Duodenal mucosa (tissue), 2 donors: ENCODE results near the gene ELOA.
"Not testable (repeated sequence)": the region's sequence is repeated elsewhere in the genome, so short reads cannot be mapped to it uniquely, and the experiment has no call there.

ENCODE experiments used
- H3K27ac ChIP-seq: one replicate; pipeline ENCODE4 v1.7.0; 2013; ENCODE audit warnings: low read depth, low read length
- H3K27me3 ChIP-seq, 2 donors: one replicate each; pipeline ENCODE4 v1.7.0; 2013; ENCODE audit warnings: low read length in 2 of 2, control low read depth in 1 of 2; ENCODE audit not compliant: insufficient read depth in 2 of 2, control insufficient read depth in 1 of 2
- H3K36me3 ChIP-seq, 2 donors: one replicate each; pipeline ENCODE4 v1.7.0; 2013; ENCODE audit warnings: low read length in 2 of 2, control low read depth in 1 of 2; ENCODE audit not compliant: insufficient read depth in 2 of 2, control insufficient read depth in 1 of 2
- H3K4me1 ChIP-seq, 2 donors: one replicate each; pipeline ENCODE4 v1.7.0; 2013; ENCODE audit warnings: low read length in 2 of 2, control low read depth in 1 of 2; ENCODE audit not compliant: insufficient read depth in 2 of 2, control insufficient read depth in 1 of 2
- H3K4me3 ChIP-seq, 2 donors: one replicate each; pipeline ENCODE4 v1.7.0; 2013; ENCODE audit warnings: low read length in 2 of 2, low read depth in 1 of 2
- H3K9ac ChIP-seq, 2 donors: one replicate each; pipeline ENCODE4 v1.7.0; 2013; ENCODE audit warnings: low read length in 2 of 2, low read depth in 1 of 2
- H3K9me3 ChIP-seq, 2 donors: one replicate each; pipeline ENCODE4 v1.7.0; 2013; ENCODE audit warnings: low read length in 2 of 2, control low read depth in 1 of 2; ENCODE audit not compliant: control insufficient read depth in 1 of 2

The ELOA gene

DNA sequence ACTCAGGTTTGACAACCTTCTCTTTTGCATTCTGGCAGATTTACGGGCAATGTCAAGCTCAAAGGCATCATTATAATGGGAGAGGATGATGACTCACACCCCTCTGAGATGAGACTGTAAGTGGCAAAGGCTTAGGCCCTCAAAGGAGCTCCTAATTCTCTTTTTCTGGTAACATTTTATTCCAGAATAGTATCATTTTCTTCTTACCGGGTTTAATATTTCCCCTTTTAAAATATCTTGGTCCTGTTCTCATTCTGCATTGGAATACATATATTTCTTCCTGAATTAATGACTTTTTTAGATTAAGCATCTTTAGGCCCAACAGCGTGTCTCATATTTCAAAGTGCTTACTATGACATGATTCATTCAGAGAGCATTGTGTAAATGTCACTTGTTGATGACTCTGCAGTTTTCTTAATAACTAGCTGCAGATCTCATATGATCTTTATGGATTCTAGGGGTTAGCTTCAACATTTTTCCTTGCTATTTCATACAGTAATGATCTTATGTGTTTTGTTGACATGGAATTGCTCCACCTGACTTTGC, 36.6 kb downstream of the ELOA start:
- Histone ChIP-seq H3K4me1 (peaks cover 15 to 23% of the 10 kb centered on the region in 2 donors), H3K27ac (no peak overlapping the region), H3K27me3 (no peaks in the 10 kb centered on the region), H3K9me3 (no peaks in the 10 kb centered on the region), H3K9ac (no peak overlapping the region), H3K4me3 (peak overlapping the region; percentile 94 to 99), H3K36me3 (peaks cover 0 to 21% of the 10 kb centered on the region in 2 donors)

DNA sequence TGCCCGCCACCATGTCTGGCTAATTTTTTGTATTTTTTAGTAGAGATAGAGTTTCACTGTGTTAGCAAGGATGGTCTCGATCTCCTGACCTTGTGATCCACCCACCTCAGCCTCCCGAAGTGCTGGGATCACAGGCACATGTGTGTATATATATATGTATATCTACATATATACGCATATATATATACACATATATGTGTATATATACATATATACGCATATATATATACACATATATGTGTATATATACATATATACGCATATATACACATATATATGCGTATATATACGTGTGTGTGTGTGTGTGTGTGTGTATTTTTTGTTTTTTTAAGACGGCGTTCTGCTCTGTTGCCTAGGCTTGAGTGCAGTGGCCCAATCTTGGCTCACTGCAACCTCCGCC, 39.9 kb downstream of the ELOA start:
- not testable (repeated sequence) for H3K9me3 ChIP-seq, H3K4me3 ChIP-seq, H3K27me3 ChIP-seq, H3K27ac ChIP-seq, H3K9ac ChIP-seq
- Histone ChIP-seq H3K36me3 (peaks cover 8 to 50% of the 10 kb centered on the region in 2 donors), H3K4me1 (peaks cover 14 to 15% of the 10 kb centered on the region in 2 donors)

DNA sequence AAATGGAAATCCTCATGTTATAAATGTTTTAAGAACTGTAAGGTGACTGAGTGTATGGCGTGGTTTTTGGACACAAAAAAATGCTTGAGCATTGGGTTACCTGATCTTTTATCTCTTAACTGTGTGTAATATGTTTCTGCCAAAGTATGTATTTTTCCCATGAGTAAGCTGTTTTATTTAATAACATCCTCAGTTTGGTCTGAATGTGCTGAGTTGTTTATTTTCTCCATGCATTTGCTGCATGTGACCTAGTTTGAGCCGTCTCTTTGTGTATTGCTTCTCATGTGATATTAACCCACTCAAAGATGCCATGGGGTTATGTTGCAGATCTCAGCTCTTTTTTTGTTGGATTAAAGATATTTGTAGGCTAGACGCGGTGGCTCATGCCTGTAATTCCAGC, 41.6 kb downstream of the ELOA start:
- peaks cover 8 to 50% of the 10 kb centered on the region in 2 donors for H3K36me3 ChIP-seq
- H3K27ac ChIP-seq, result no peak overlapping the region
- peaks cover 2 to 4% of the 10 kb centered on the region in 2 donors for H3K4me1 ChIP-seq
- no peak overlapping the region for H3K4me3 ChIP-seq
- H3K27me3 ChIP-seq, result no peaks in the 10 kb centered on the region
- no peaks in the 10 kb centered on the region for H3K9me3 ChIP-seq
- no peak overlapping the region for H3K9ac ChIP-seq

DNA sequence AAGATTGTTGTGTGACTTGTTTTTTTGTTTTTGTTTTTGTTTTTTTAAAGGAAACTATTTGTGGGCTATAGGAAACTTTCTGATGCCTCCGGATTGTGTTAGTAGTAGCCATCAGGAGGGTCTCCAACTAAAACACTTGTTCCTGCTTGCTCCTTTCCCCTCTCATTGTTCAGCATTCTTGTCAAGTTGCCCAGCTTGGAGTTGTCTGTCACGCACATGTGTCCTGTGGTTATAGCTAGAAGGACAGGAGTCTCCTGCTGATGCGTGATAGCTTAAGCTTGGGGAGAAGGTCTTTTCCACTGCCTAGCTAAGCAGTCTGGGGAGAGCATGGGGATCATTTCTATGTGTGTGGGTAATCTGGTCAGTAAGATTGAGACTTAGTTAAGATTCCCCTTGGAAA, 44.4 kb downstream of the ELOA start:
- Histone ChIP-seq H3K36me3 (peaks cover 8 to 41% of the 10 kb centered on the region in 2 donors), H3K27me3 (no peaks in the 10 kb centered on the region)

DNA sequence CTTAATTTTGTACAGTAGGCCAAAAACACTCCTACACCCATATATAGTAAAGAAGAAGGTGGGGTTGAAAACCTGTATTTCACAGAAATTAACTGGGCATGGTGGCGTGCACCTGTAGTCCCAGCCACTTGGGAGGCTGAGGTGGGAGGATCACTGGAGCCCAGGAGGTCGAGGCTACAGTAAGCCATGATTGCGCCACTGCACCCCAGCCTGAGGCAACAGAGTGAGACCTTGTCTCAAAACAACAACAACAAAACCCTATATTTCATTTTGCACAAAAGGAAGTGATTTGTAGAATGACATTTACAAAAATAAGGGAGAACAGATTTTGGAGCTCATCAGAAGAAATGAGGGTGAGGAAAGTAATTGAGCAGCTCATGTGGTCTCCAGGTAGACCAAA, 45.4 kb downstream of the ELOA start:
- Histone ChIP-seq H3K9me3 (no peaks in the 10 kb centered on the region), H3K9ac (no peak overlapping the region), H3K27ac (no peak overlapping the region), H3K27me3 (no peaks in the 10 kb centered on the region), H3K4me3 (no peak overlapping the region), H3K36me3 (peaks cover 8 to 37% of the 10 kb centered on the region in 2 donors), H3K4me1 (peaks cover 16 to 29% of the 10 kb centered on the region in 2 donors)

More for the DNA sequence above, 44.4 kb downstream of the ELOA start:
- Histone ChIP-seq H3K9me3 (no peaks in the 10 kb centered on the region), H3K4me1 (peaks cover 12 to 20% of the 10 kb centered on the region in 2 donors), H3K9ac (no peak overlapping the region), H3K27ac (no peak overlapping the region), H3K4me3 (no peak overlapping the region)

DNA sequence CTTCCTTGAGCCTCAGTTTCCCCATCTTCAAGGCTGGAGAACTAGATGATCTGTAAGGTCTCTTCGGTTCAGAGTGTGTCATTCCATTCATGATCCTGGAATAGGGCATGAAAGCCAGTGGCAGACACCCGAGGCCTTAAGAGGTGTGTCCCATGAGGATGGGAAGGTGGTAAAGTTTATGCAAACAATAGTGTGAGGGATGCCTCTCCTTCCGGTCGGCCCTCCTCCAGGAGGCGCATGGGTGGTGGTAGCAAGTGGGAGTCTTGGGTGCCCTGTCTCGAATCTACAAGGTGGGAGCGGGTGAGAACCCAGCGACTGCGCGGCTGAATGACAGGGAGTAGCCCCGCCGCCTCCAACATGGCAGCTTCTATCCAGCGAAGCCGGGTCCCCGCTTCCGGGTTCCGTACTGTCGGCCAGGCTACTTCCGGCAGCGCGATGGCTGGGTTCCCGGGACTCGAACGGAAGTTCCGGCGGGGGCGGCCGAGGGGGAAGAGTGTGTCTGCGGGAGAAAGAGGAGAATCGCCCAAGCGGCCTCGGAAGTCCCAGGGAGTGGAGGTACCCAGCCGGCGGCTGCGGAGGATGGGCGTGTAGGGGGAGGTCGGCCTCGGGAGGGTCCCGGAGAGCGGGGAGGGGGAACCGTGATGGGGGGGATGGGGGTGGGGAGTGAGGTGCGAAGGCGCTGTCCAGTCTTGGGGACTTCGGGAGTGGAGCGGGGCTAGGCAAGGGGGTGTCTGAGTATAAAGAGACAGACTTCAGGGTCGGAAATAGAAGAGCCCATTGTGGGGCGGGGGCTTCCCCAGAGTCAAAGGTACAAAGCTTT, 47.6 kb downstream of the ELOA start, which contains the start of gene LYPLA2:
Gene LYPLA2 (plus strand): TSS at position 450 of the 820 bp plus-strand sequence. CDS start 1,538 bp downstream, outside the sequence.
- Histone ChIP-seq H3K27ac (no peak within 1 kb of the TSS), H3K9me3 (no peaks in the 10 kb centered on the region), H3K9ac (peak within 1 kb of the TSS; percentile 85 to 94), H3K27me3 (no peaks in the 10 kb centered on the region), H3K4me3 (peak within 1 kb of the TSS; percentile 91 to 97), H3K36me3 (peaks cover 9 to 30% of the 10 kb centered on the region in 2 donors), H3K4me1 (peaks cover 16 to 29% of the 10 kb centered on the region in 2 donors)

DNA sequence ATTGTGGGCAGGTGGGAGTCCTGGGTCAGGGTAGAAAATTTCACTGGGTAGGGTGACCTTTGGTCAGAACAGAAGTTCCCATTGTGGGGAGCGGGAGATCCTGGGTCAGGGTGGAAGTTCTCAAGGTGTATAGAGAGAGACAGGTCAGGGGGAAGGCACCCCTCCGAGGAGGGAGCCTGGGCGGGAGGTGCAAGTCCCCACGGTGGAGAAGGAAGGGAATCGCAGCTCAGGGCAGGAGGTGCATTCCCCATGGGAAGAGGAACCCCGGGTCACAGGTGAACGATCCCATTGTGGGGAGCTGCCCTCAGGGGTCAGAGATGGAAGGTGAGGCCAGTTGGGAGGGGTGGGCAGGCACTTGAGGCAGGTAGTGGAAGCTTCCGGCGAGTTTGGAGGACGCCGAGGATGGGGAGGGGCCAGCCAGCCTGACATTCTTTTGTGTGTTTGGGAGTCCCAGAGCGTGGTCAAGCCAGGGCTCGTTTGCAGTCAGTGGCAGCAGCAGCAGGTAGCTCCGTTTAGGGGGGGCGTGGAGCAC, 48.3 kb downstream of the ELOA start:
- H3K4me1 ChIP-seq, result peaks cover 18 to 31% of the 10 kb centered on the region in 2 donors
- H3K9ac ChIP-seq, result peak overlapping the region; percentile 85 to 94
- H3K27me3 ChIP-seq, result no peaks in the 10 kb centered on the region
- peaks cover 6 to 29% of the 10 kb centered on the region in 2 donors for H3K36me3 ChIP-seq
- H3K9me3 ChIP-seq, result no peaks in the 10 kb centered on the region
- peak overlapping the region; percentile 91 to 97 for H3K4me3 ChIP-seq
- no peak overlapping the region for H3K27ac ChIP-seq

DNA sequence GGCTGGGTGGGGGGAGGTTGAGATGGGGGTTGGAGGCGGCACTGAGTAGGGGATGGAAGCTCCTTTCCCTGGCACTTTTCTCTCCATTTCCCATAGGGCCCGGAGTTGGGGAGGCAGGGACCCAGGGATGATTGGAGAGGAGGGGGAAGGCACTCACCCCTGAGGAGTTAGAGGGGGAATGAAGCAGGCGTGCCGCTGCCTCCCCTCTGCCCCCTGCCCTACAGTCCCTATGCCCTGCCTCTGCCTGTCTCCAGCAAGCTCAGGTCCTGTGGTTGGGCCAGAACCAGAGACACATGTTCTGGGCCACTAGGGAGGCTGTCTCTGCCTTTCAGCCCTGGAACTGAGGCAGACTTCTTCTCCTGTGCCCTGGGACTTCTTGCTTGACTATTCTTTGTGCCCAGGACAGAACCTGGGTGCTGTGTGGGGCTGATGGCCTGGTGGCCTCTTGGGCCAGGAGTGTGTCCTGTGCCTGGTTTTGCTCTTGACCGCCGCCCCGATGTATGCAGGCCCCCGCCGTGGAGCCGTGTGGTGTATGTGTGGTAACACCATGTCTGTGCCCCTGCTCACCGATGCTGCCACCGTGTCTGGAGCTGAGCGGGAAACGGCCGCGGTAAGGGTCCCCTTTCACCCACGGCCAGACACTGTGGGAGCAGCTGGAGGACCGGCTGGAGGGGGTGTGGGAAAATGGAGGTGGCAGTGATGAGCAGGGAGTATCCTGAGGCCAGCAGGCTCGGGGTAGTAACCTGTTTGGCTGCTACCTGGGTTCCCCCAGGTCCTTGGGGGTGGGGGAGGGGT, 49.1 kb downstream of the ELOA start:
- peak overlapping the region; percentile 91 to 97 for H3K4me3 ChIP-seq
- H3K27ac ChIP-seq, result no peak overlapping the region
- H3K9me3 ChIP-seq, result no peaks in the 10 kb centered on the region
- no peaks in the 10 kb centered on the region for H3K27me3 ChIP-seq
- peaks cover 22 to 37% of the 10 kb centered on the region in 2 donors for H3K4me1 ChIP-seq
- peaks cover 6 to 29% of the 10 kb centered on the region in 2 donors for H3K36me3 ChIP-seq
- H3K9ac ChIP-seq, result peak overlapping the region; percentile 26 to 43

DNA sequence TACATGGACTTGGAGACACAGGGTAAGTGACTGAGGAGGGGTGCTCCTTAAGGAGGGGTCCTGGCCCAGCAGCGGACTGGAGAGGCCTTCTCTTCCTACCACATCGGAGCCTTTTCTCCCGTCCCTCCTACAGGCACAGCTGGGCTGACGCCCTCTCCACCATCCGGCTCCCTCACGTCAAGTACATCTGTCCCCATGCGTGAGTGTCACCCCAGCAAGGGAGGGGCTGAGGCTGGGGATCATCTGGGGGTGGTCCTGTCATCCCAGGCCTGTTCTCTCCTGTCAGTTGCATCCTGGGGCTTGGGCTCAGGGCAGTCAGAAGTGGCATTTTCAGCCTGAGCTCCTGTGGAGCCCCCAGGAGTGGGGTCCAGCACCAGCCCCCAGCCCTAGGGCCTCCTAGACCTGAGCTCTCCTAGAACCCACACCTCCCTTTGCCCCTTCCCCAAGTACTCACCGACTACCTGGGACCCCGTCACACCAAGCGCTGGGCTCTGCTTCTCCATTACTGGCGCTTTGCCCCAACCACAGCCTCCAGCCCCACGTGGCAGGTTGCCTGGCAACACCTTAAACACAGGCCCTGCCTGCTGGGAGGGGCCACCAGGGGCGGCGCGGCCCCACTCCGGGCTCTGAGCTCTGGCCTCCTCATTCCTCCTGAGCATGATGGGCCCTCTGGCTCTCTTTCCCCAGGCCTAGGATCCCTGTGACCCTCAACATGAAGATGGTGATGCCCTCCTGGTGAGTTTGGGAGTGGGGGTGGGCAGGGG, 49.9 kb downstream of the ELOA start:
- H3K9me3 ChIP-seq, result no peaks in the 10 kb centered on the region
- peak overlapping the region in 1 of 2 donors; percentile 22 for H3K4me3 ChIP-seq
- H3K27ac ChIP-seq, result no peak overlapping the region
- peak overlapping the region in 1 of 2 donors; percentile 10 for H3K9ac ChIP-seq
- H3K27me3 ChIP-seq, result no peaks in the 10 kb centered on the region
- peaks cover 22 to 37% of the 10 kb centered on the region in 2 donors for H3K4me1 ChIP-seq
- H3K36me3 ChIP-seq, result peaks cover 13 to 31% of the 10 kb centered on the region in 2 donors
